SK-N-SH (cell line): ENCODE measurements around the gene RNF145. TPM values are rescaled to one million over a fixed set of nuclear protein-coding genes. Genes with fewer than 3 reads are reported as not detected.

Source experiments
- CTCF ChIA-PET: fragments of 300-600, 350-600 bp; formaldehyde crosslinking; extraction: SDS; loops from one replicate; lab custom pipeline; 2021; lab: Yijun Ruan, JAX
- POLR2A ChIA-PET: fragments of 350-600 bp; sonication (Branson Sonifier 250); formaldehyde crosslinking; extraction: SDS; loops from one replicate; lab custom pipeline; 2020; ENCODE audit warnings: antibody characterized with exemption, inconsistent platforms; lab: Yijun Ruan, JAX
- DNase-seq: peaks from one replicate; pipeline ENCODE4 v3.0.0; 2012
- H2AFZ ChIP-seq: fragments of 200-600 bp; sonication (generic); 2 replicates; pipeline ENCODE4 v1.8.1; 2016; ENCODE audit warnings: antibody characterized with exemption, mild to moderate bottlenecking, low read depth
- H3F3A ChIP-seq: fragments of 200-600 bp; sonication (generic); replicated peaks from 2 replicates; pipeline ENCODE3; 2016; ENCODE audit warnings: antibody characterized with exemption, mild to moderate bottlenecking; ENCODE audit not compliant: insufficient read depth
- H3K27ac ChIP-seq, 2 experiments: fragments of 200-500 bp in 1 of 2; fragments of 200-600 bp in 1 of 2; sonication (Bioruptor generic) in 1 of 2; sonication (generic), shearing (Covaris generic) in 1 of 2; 2 replicates each; pipeline versions ENCODE4 v1.5.1 to v1.6.1; 2014 to 2016; ENCODE audit warnings: low read depth in 2 of 2, inconsistent platforms in 1 of 2, low read length in 1 of 2, mild to moderate bottlenecking in 1 of 2, mixed read lengths in 1 of 2
- H3K27me3 ChIP-seq: fragments of 200-600 bp; sonication (generic), shearing (Covaris generic); 2 replicates; pipeline ENCODE4 v1.6.1; 2016; ENCODE audit warnings: mixed run types; ENCODE audit not compliant: insufficient read depth
- H3K36me3 ChIP-seq, 2 experiments: fragments of 200-500 bp in 1 of 2; fragments of 200-600 bp in 1 of 2; sonication (Bioruptor generic) in 1 of 2; sonication (generic) in 1 of 2; replicated peaks in 1 of 2; 2 replicates each; pipeline versions ENCODE3 to v1.5.1; 2014 to 2016; ENCODE audit warnings: low read length in 1 of 2, mild to moderate bottlenecking in 1 of 2; ENCODE audit not compliant: insufficient read depth in 2 of 2, control insufficient read depth in 1 of 2
- H3K4me1 ChIP-seq, 2 experiments: fragments of 200-500 bp in 1 of 2; fragments of 200-600 bp in 1 of 2; sonication (Bioruptor generic) in 1 of 2; sonication (generic), shearing (Covaris generic) in 1 of 2; 2 replicates each; pipeline versions ENCODE4 v1.5.1 to v1.6.1; 2014 to 2016; ENCODE audit warnings: low read depth in 1 of 2, low read length in 1 of 2, mixed run types in 1 of 2; ENCODE audit not compliant: insufficient read depth in 2 of 2, control insufficient read depth in 1 of 2
- H3K4me2 ChIP-seq: fragments of 200-600 bp; sonication (generic), shearing (Covaris generic); 2 replicates; pipeline ENCODE4 v1.6.1; 2017; ENCODE audit warnings: mixed run types
- H3K4me3 ChIP-seq, 2 experiments: fragments of 200-500 bp in 1 of 2; fragments of 200-600 bp in 1 of 2; sonication (Bioruptor generic) in 1 of 2; sonication (generic), shearing (Covaris generic) in 1 of 2; 2 replicates each; pipeline versions ENCODE4 v1.5.1 to v1.8.1; 2014 to 2016; ENCODE audit warnings: low read depth in 2 of 2, inconsistent platforms in 1 of 2, low read length in 1 of 2, mild to moderate bottlenecking in 1 of 2, mixed read lengths in 1 of 2, moderate library complexity in 1 of 2
- H3K79me2 ChIP-seq: fragments of 200-600 bp; sonication (generic); 2 replicates; pipeline ENCODE4 v1.8.1; 2017; ENCODE audit warnings: mild to moderate bottlenecking; ENCODE audit not compliant: insufficient read depth
- H3K9ac ChIP-seq: fragments of 200-600 bp; sonication (generic); 2 replicates; pipeline ENCODE4 v1.6.1; 2017; ENCODE audit warnings: mixed run types
- H3K9me2 ChIP-seq: fragments of 200-600 bp; sonication (generic); 2 replicates; pipeline ENCODE4 v1.6.1; 2017; ENCODE audit warnings: mixed run types
- H3K9me3 ChIP-seq: fragments of 200-600 bp; sonication (generic); 2 replicates; pipeline ENCODE4 v1.6.1; 2017; ENCODE audit warnings: mixed run types, mild to moderate bottlenecking, moderate library complexity
- H4K20me1 ChIP-seq: fragments of 200-600 bp; sonication (generic); 2 replicates; pipeline ENCODE4 v1.6.1; 2017; ENCODE audit warnings: mild to moderate bottlenecking, mixed run types; ENCODE audit not compliant: insufficient read depth
- CHD2 ChIP-seq: fragments of 150-350 bp; IDR thresholded peaks from 2 replicates; pipeline ENCODE4 v1.6.1; 2018; ENCODE audit warnings: low read length; ENCODE audit not compliant: partially characterized antibody
- GABPA ChIP-seq: IDR thresholded peaks from 2 replicates; pipeline ENCODE4 v1.4.0; 2012; ENCODE audit warnings: low read depth, mild to moderate bottlenecking
- JUND ChIP-seq: IDR thresholded peaks from 2 replicates; pipeline ENCODE4 v1.4.0; 2012
- ZBTB33 ChIP-seq: IDR thresholded peaks from 2 replicates; pipeline ENCODE4 v1.4.0; 2012; ENCODE audit warnings: low read depth, borderline replicate concordance
- WGBS: methylation state at CpG from one replicate; pipeline ENCODE4 v1.1.6; 2017; ENCODE audit warnings: low lambda C conversion rate; 5-methylcytosine and 5-hydroxymethylcytosine counted together
- polyA plus RNA-seq, 3 experiments: library from polyadenylated mRNA; depleted of rRNA; stranded (reverse); fragments of >200 nt; gene quantifications; 2 replicates each; pipeline ENCODE4 v1.2.3, GENCODE V29; 2012
- TF ChIP-seq, protein P1 (sequence below): fragments of 200-600 bp; sonication (generic); IDR thresholded peaks from 2 replicates; pipeline ENCODE4 v1.6.1; 2017; ENCODE audit warnings: antibody characterized with exemption, mild to moderate bottlenecking, moderate library complexity
- TF ChIP-seq, protein P2 (sequence below): fragments of 150-350 bp; IDR thresholded peaks from 2 replicates; pipeline ENCODE4 v1.6.1; 2017; ENCODE audit warnings: antibody characterized with exemption, low read length, low read depth, borderline replicate concordance
- TF ChIP-seq, protein P3 (sequence below): IDR thresholded peaks from 2 replicates; pipeline ENCODE4; 2012

The RNF145 gene
- polyA plus RNA-seq, 1 of the 3 experiments (the other 2 are of a cell fraction) = 36.1 TPM

DNA sequence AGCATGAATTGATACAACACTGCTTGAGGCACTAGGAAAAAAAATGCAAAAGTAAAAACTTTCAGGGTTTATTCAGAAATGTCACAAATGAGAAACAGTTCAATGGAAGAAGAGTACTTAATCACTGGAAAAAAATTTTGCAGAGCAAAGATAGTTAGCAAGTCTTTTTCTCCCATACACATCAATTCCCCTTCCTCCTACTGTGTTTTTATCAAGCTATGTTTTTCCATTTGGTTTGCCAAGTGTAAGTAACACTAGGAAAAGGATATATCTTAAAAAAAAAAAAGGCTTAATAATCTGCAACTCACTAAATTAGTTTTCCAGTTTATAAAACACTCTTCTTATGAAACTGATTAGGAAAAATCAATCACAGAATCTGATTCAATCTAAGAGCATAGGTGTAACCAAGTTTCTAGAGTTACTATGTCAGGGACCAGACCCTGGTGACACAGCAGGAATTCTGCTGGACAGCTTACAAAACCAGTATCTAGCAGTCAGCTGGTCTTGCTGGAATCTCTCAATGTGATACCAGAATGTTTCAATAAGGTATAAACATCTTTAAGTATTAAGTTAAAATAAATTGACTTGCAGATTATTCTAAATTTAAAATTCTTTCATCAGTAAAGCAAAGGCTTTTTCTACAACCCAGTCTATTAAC lies 34.7 kb downstream of the RNF145 start:
- peaks cover 0 to 24% of the 10 kb centered on the region in 2 experiments; a peak in 3 of 4 replicates for H3K4me1 ChIP-seq
- ChIA-PET POLR2A (interaction anchor here (0.6 kb wide), 1 partner anchor 1323 kb away, joined by 3 read pairs; no protein-coding TSS in a partner anchor), CTCF (interaction anchor here (0.7 to 1.4 kb wide), 3 partner anchors 15 to 83 kb away, joined by 3 to 5 read pairs (median 3); no protein-coding TSS in a partner anchor)
- H3K9ac ChIP-seq = no peak overlapping the region
- H2AFZ ChIP-seq = no peak overlapping the region
- no peaks in the 10 kb centered on the region for H3K9me3 ChIP-seq
- H3K4me3 ChIP-seq = no peak overlapping the region
- peak overlapping the region in 1 of 2 experiments; percentile 37; a peak in 1 of 4 replicates for H3K27ac ChIP-seq
- H3K9me2 ChIP-seq = no peaks in the 10 kb centered on the region
- H3F3A ChIP-seq = peaks cover 21% of the 10 kb centered on the region
- no peak for TF ChIP-seq GABPA
- TF ChIP-seq, all 33 proteins: peak for 0
- Histone ChIP-seq H3K4me2 (no peak overlapping the region), H3K36me3 (peaks cover 50 to 51% of the 10 kb centered on the region in 2 experiments), H3K79me2 (peaks cover 48% of the 10 kb centered on the region), H3K27me3 (no peaks in the 10 kb centered on the region), H4K20me1 (no peaks in the 10 kb centered on the region)
- no peak for DNase-seq

DNA sequence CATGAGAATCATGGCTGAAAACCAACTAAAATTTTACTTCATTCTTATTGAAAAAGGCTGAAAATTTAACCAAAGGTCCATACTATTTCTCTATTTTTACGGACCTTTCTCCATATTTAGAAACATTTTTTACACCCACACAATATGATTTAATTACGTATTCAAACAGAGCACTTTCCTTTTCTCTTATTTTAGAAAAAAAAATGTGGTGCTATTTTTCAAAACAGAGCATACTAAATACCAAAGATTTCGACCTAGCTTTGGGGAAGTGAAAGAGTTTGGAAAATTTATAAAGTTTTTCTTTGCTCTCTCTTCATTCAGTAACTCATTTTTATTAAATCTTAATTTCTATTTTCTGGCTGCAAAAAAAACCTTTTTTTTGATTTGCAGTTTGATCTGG lies 38.1 kb downstream of the RNF145 start:
- H3F3A ChIP-seq = peaks cover 10% of the 10 kb centered on the region
- H3K9ac ChIP-seq = no peak overlapping the region
- TF ChIP-seq, protein P1, sequence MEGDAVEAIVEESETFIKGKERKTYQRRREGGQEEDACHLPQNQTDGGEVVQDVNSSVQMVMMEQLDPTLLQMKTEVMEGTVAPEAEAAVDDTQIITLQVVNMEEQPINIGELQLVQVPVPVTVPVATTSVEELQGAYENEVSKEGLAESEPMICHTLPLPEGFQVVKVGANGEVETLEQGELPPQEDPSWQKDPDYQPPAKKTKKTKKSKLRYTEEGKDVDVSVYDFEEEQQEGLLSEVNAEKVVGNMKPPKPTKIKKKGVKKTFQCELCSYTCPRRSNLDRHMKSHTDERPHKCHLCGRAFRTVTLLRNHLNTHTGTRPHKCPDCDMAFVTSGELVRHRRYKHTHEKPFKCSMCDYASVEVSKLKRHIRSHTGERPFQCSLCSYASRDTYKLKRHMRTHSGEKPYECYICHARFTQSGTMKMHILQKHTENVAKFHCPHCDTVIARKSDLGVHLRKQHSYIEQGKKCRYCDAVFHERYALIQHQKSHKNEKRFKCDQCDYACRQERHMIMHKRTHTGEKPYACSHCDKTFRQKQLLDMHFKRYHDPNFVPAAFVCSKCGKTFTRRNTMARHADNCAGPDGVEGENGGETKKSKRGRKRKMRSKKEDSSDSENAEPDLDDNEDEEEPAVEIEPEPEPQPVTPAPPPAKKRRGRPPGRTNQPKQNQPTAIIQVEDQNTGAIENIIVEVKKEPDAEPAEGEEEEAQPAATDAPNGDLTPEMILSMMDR = no peak
- TF ChIP-seq, protein P2, sequence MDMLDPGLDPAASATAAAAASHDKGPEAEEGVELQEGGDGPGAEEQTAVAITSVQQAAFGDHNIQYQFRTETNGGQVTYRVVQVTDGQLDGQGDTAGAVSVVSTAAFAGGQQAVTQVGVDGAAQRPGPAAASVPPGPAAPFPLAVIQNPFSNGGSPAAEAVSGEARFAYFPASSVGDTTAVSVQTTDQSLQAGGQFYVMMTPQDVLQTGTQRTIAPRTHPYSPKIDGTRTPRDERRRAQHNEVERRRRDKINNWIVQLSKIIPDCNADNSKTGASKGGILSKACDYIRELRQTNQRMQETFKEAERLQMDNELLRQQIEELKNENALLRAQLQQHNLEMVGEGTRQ = no peak
- TF ChIP-seq ZBTB33 = no peak
- TF ChIP-seq, protein P3, sequence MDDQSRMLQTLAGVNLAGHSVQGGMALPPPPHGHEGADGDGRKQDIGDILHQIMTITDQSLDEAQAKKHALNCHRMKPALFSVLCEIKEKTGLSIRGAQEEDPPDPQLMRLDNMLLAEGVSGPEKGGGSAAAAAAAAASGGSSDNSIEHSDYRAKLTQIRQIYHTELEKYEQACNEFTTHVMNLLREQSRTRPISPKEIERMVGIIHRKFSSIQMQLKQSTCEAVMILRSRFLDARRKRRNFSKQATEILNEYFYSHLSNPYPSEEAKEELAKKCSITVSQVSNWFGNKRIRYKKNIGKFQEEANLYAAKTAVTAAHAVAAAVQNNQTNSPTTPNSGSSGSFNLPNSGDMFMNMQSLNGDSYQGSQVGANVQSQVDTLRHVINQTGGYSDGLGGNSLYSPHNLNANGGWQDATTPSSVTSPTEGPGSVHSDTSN = no peak
- no peak for TF ChIP-seq CHD2
- TF ChIP-seq JUND = no peak
- CTCF ChIA-PET = interaction anchor here (0.8 to 4.8 kb wide), 2 partner anchors 14 to 38 kb away, joined by 3 to 28 read pairs; no protein-coding TSS in a partner anchor
- no peak overlapping the region for H2AFZ ChIP-seq
- 78% methylated on average over 3 of the region's 3 CpGs for WGBS
- no peaks in the 10 kb centered on the region for H4K20me1 ChIP-seq
- no peak overlapping the region for H3K4me2 ChIP-seq
- peaks cover 0 to 13% of the 10 kb centered on the region in 2 experiments; a peak in 2 of 4 replicates for H3K4me1 ChIP-seq
- H3K4me3 ChIP-seq = no peak overlapping the region
- H3K27me3 ChIP-seq = no peaks in the 10 kb centered on the region
- POLR2A ChIA-PET = no interaction called here
- H3K9me2 ChIP-seq = no peaks in the 10 kb centered on the region
- DNase-seq = no peak
- peaks cover 60 to 63% of the 10 kb centered on the region in 2 experiments for H3K36me3 ChIP-seq
- no peak overlapping the region for H3K27ac ChIP-seq
- H3K79me2 ChIP-seq = peaks cover 35% of the 10 kb centered on the region
- H3K9me3 ChIP-seq = no peaks in the 10 kb centered on the region
